Measurements from ENCODE around the gene MAP2K3. TPM values are rescaled to one million over a fixed set of nuclear protein-coding genes. Genes with fewer than 3 reads are reported as not detected.

MAP2K3 gene
- total RNA-seq, 3 donors from 2014 or later = 46.0 to 75.5 (median 67.1) TPM

GRCh38 chr17:21360048-21360447 is 75.5 kb downstream of the MAP2K3 start:
- intact Hi-C loops (cut with DNase I, micrococcal nuclease) = no loop called here
- H3K4me3 ChIP-seq = no peak overlapping the region
- peak in 1 of 3 donors; percentile 19 for DNase-seq
- H3K9me3 ChIP-seq = no peaks in the 10 kb centered on the region
- ATAC-seq = no peak
- no peak for TF ChIP-seq CTCF (IDR thresholded peaks at IDR 0.05)
- no peaks in the 10 kb centered on the region for H3K4me1 ChIP-seq (ENCODE audit: low read depth)
- no peaks in the 10 kb centered on the region for H3K36me3 ChIP-seq (ENCODE audit: low read depth)

DNA sequence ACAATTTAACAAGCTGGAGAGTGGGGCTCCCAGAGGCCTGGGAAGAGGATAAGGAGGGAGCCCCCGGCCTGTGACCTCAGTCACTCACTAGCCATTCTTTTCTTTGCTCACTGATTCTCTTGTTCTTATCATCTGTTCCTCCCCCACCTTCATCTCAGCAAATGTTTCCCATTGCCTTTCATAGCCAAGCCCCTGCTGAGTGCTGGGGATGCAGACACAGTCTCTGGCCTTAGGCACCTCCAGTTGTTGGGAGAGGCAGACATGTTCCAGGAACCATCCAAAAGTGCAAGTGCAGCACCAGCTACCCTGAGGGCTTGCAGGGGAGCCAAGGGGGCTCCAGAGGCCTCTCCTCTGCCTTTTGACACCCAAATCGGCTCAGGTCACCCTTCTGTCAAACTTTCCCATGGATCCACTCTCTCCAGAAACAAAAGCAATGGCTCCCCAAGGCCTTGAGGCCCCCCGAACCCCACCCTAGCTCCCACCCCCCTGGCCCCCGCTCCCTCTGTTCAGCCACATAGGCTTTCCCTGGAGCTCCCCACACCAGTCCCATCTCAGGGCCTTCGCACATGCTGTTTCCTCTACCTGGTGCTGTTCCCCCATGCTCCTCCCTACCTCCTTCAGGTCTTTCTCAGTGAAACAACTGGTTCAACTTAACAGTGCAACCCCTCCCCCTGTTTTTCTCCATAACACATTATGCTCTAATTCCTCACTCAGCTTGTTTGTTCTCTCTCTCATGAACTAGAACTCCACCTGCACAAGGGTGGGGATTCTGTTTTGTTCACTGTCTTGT is 76.7 kb downstream of the MAP2K3 start:
- no peaks in the 10 kb centered on the region for H3K4me1 ChIP-seq (ENCODE audit: low read depth)
- no peak overlapping the region for H3K4me3 ChIP-seq
- H3K36me3 ChIP-seq (ENCODE audit: low read depth) = no peaks in the 10 kb centered on the region
- DNase-seq = no peak
- intact Hi-C loops (cut with DNase I, micrococcal nuclease) = no loop called here
- no peaks in the 10 kb centered on the region for H3K9me3 ChIP-seq
- no peak for ATAC-seq
- no peak for TF ChIP-seq CTCF (IDR thresholded peaks at IDR 0.05)

GRCh38 chr17:21362331-21362931 is 77.9 kb downstream of the MAP2K3 start:
- no peak for TF ChIP-seq CTCF (IDR thresholded peaks at IDR 0.05)
- intact Hi-C loops (cut with DNase I, micrococcal nuclease) = no loop called here
- no peak overlapping the region for H3K4me3 ChIP-seq
- H3K4me1 ChIP-seq (ENCODE audit: low read depth) = no peaks in the 10 kb centered on the region
- DNase-seq = no peak
- H3K36me3 ChIP-seq (ENCODE audit: low read depth) = no peaks in the 10 kb centered on the region
- ATAC-seq = no peak
- no peaks in the 10 kb centered on the region for H3K9me3 ChIP-seq

DNA sequence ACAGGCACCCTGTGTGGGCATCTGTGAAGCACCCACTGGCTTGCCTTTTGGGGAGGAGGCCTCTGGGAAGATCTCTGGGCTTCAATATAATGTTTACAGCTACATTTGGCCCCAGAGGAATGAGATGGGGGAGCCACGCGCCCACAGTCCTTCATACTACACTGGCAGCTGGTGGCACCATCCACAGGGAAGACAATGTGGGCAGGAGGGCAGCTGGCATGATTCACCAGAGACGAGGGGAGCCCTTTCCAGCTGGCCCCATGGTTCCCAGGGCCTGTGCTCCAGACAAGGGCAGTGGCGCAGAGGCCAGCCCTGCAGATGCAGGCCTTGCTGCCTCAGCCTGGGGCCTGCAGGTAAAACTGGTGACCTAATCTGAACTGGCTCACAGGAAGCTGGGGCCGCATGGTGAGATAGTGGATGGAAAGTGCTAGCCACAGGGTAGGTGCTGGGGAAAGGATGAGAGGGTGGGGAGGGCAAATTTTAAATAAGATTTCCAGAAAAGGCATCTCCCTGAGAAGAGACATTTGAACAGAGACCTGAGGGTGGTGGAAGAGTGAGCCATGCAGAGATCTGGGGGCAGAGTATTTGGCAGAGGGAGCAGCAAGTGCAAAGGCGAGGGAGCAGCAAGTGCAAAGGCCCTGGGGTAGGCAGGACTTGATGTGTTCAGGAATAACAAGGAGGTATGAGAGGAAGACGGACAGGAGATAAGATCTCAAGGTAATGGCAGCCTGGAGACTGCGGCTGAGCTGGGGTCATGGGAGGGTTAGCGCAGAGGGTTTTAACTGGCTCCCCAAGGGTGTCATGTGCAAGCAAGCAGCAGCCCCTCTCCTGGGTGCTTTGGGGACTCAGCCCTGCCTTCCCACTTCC is 79.5 kb downstream of the MAP2K3 start:
- no peaks in the 10 kb centered on the region for H3K9me3 ChIP-seq
- H3K36me3 ChIP-seq (ENCODE audit: low read depth) = no peaks in the 10 kb centered on the region
- DNase-seq (no peak), ATAC-seq (no peak)
- no peak overlapping the region for H3K4me3 ChIP-seq
- TF ChIP-seq CTCF (IDR thresholded peaks at IDR 0.05) = no peak
- intact Hi-C loops (cut with DNase I, micrococcal nuclease) = no loop called here
- no peaks in the 10 kb centered on the region for H3K4me1 ChIP-seq (ENCODE audit: low read depth)

Other genes starting within 250 kb of the MAP2K3 start
- 100 to 1,000 TPM; 162 to 168 (median 168) TPM for gene USP22, start 241.7 kb upstream of the MAP2K3 start, total RNA-seq
- gene DHRS7B, start 157.7 kb upstream of the MAP2K3 start, total RNA-seq = 10 to 100 TPM; 21.9 to 34.0 (median 30.2) TPM
- 10 to 100 TPM; 25.7 to 34.4 (median 27.1) TPM for gene TMEM11, start 70.5 kb upstream of the MAP2K3 start, total RNA-seq
- 10 to 100 TPM in 1 of 3 donors, 1 to 10 TPM in 2; 3.9 to 11.1 (median 7.2) TPM for gene NATD1, start 31.3 kb upstream of the MAP2K3 start, total RNA-seq
- 1 to 10 TPM in 2 of 3 donors, under 1 TPM in 1; 0.67 to 1.9 (median 1.1) TPM for gene KCNJ12, start 91.6 kb downstream of the MAP2K3 start, total RNA-seq

Data from mucosa of descending colon (tissue), 3 donors.